Endothelial cell (in vitro differentiated cells): Measurements from ENCODE around the gene ASTN1. TPM values are rescaled to one million over a fixed set of nuclear protein-coding genes. Genes with fewer than 3 reads are reported as not detected.

ENCODE experiments used
- DNase-seq: peaks from one replicate; pipeline ENCODE4 v3.0.0; 2021; ENCODE audit warnings: low spot score
- H3K27ac Mint-ChIP-seq: one replicate; pipeline ENCODE4 v1.8.0; 2021; ENCODE audit warnings: mixed read lengths, inconsistent platforms; ENCODE audit not compliant: unreplicated experiment
- H3K27me3 Mint-ChIP-seq: one replicate; pipeline ENCODE4 v1.8.0; 2021; ENCODE audit warnings: mild to moderate bottlenecking, moderate library complexity, mixed read lengths, inconsistent platforms; ENCODE audit not compliant: unreplicated experiment
- H3K36me3 Mint-ChIP-seq: one replicate; pipeline ENCODE4 v1.8.0; 2021; ENCODE audit warnings: mild to moderate bottlenecking, low read depth, mixed read lengths, inconsistent platforms; ENCODE audit not compliant: unreplicated experiment
- H3K4me1 Mint-ChIP-seq: one replicate; pipeline ENCODE4 v1.8.0; 2021; ENCODE audit warnings: mild to moderate bottlenecking, mixed read lengths, inconsistent platforms; ENCODE audit not compliant: unreplicated experiment
- H3K4me3 Mint-ChIP-seq: one replicate; pipeline ENCODE4 v1.8.0; 2021; ENCODE audit warnings: mild to moderate bottlenecking, mixed read lengths, inconsistent platforms; ENCODE audit not compliant: unreplicated experiment
- H3K9me3 Mint-ChIP-seq: one replicate; pipeline ENCODE4 v1.8.0; 2021; ENCODE audit warnings: mixed read lengths, inconsistent platforms; ENCODE audit not compliant: unreplicated experiment
- total RNA-seq: library from RNA; stranded (reverse); fragmentation: NEBNext Ultra II Directional; extraction: Animal tissue kit (Norgen Biotek cat#: 25700); gene quantifications from one replicate; pipeline ENCODE4 v1.2.1, GENCODE V29; 2021; ENCODE audit not compliant: unreplicated experiment
- TF ChIP-seq, protein P1 (sequence below): fragments of 200-600 bp; sonication (generic); IDR thresholded peaks from one replicate; pipeline ENCODE4 v1.5.0; 2021; ENCODE audit warnings: antibody characterized with exemption; ENCODE audit not compliant: unreplicated experiment

ASTN1 gene
- total RNA-seq, 1 donor from 2014 or later, result 66.6 TPM

DNA sequence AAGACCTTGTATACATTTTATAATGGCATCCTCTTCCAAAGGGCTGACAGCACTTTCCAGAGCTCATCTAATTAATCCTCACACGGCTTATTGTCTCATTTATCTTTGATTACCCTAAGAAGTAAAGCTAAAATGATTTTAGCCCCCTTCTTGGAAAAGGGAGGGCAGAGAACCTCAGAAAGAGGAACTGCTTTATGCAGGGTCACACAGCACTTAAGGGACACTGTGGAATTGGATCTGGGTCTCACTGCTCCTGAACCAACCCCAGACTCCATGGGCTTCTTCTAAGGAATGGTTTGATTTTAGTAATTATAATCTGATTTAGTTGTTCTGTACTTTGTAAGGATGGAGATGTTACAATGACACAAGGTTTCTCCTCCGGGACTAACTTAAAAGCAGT lies 9.5 kb upstream of the ASTN1 start:
- no peak for DNase-seq

DNA sequence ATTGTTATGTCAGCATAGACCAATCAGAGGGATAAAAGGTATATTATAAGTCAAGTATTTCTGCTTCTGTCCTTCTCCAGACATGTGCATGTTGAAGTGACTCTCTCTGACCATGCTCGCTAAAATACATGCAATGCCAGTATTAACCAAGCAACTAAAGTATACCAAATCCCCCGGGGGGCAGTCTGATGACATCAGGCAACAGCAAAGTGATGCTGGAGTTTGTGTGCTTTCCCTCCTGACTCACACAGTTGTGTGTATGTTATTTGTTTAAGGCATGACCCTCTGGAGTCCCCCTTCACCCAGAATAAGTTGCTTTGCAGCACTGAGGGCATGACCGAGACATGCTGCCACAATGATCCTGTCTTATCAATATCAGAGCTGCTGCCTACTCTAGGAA lies 8.4 kb upstream of the ASTN1 start:
- no peaks in the 10 kb centered on the region for H3K9me3 Mint-ChIP-seq

More for the DNA sequence above, 9.5 kb upstream of the ASTN1 start:
- TF ChIP-seq, protein P1, sequence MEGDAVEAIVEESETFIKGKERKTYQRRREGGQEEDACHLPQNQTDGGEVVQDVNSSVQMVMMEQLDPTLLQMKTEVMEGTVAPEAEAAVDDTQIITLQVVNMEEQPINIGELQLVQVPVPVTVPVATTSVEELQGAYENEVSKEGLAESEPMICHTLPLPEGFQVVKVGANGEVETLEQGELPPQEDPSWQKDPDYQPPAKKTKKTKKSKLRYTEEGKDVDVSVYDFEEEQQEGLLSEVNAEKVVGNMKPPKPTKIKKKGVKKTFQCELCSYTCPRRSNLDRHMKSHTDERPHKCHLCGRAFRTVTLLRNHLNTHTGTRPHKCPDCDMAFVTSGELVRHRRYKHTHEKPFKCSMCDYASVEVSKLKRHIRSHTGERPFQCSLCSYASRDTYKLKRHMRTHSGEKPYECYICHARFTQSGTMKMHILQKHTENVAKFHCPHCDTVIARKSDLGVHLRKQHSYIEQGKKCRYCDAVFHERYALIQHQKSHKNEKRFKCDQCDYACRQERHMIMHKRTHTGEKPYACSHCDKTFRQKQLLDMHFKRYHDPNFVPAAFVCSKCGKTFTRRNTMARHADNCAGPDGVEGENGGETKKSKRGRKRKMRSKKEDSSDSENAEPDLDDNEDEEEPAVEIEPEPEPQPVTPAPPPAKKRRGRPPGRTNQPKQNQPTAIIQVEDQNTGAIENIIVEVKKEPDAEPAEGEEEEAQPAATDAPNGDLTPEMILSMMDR, result no peak
- H3K27me3 Mint-ChIP-seq, result peaks cover 12% of the 10 kb centered on the region
- H3K9me3 Mint-ChIP-seq, result no peaks in the 10 kb centered on the region
- no peak overlapping the region for H3K27ac Mint-ChIP-seq
- H3K4me1 Mint-ChIP-seq, result no peaks in the 10 kb centered on the region
- no peak overlapping the region for H3K4me3 Mint-ChIP-seq
- no peaks in the 10 kb centered on the region for H3K36me3 Mint-ChIP-seq

DNA sequence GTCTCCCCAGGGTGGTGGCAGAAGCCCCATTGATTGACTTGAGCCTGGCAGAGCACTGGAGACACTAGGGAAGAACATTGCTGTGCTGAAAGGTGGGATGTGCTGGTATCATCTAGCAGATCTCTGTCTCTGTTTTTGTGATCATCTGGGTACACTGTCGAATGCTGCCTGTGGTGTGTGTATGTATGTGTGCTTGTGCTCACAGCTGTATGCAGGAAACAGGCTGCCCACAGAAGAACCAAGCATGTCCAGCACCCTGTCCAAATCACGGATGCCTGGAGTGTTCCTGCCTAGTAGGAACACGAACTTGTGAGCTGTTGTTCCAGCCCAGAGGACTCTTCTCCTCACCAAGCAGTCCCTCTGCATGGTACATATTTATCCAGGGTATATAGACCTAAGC lies 7.8 kb upstream of the ASTN1 start:
- no peak for DNase-seq
- Mint-ChIP-seq H3K27ac (no peak overlapping the region), H3K9me3 (no peaks in the 10 kb centered on the region), H3K4me3 (no peak overlapping the region), H3K4me1 (no peaks in the 10 kb centered on the region), H3K36me3 (no peaks in the 10 kb centered on the region), H3K27me3 (peaks cover 9% of the 10 kb centered on the region)
- TF ChIP-seq, protein P1, result no peak

More for the DNA sequence above, 8.4 kb upstream of the ASTN1 start:
- no peak overlapping the region for H3K27ac Mint-ChIP-seq
- TF ChIP-seq, protein P1, result no peak
- no peak for DNase-seq
- no peak overlapping the region for H3K4me3 Mint-ChIP-seq
- no peaks in the 10 kb centered on the region for H3K4me1 Mint-ChIP-seq
- no peaks in the 10 kb centered on the region for H3K36me3 Mint-ChIP-seq
- H3K27me3 Mint-ChIP-seq, result peaks cover 10% of the 10 kb centered on the region

DNA sequence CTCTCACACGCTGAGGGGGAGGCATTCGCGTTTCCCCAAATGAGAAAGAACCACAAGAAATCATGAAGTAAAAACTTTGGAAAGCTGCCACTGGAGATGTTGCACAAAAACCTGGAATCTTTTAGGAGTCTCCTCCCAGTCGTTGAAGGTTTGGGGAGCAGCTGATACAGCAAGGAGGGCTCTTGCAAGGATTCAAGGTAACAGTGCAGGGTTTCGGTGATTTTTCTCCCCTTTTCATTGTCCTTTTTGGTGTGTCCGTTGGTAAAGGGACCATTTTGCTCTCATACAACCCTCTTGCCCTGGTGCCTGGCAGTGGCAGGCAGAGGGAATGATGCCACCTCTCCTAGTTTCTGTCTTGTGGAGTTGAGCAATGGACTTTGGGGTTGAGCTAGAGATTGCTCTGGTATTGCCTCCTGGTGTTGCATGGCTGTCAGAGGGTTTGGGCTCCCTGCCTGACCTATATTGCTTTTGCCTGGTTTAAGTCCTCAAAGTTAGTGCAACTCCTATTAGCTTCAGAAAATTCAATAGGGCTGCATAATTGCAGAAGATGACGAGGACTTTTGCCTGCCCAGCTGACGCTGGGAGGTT lies 7.1 kb upstream of the ASTN1 start:
- Mint-ChIP-seq H3K36me3 (no peaks in the 10 kb centered on the region), H3K9me3 (no peaks in the 10 kb centered on the region), H3K27me3 (peaks cover 9% of the 10 kb centered on the region), H3K27ac (no peak overlapping the region), H3K4me1 (no peaks in the 10 kb centered on the region), H3K4me3 (no peak overlapping the region)
- no peak for DNase-seq
- TF ChIP-seq, protein P1, result no peak

DNA sequence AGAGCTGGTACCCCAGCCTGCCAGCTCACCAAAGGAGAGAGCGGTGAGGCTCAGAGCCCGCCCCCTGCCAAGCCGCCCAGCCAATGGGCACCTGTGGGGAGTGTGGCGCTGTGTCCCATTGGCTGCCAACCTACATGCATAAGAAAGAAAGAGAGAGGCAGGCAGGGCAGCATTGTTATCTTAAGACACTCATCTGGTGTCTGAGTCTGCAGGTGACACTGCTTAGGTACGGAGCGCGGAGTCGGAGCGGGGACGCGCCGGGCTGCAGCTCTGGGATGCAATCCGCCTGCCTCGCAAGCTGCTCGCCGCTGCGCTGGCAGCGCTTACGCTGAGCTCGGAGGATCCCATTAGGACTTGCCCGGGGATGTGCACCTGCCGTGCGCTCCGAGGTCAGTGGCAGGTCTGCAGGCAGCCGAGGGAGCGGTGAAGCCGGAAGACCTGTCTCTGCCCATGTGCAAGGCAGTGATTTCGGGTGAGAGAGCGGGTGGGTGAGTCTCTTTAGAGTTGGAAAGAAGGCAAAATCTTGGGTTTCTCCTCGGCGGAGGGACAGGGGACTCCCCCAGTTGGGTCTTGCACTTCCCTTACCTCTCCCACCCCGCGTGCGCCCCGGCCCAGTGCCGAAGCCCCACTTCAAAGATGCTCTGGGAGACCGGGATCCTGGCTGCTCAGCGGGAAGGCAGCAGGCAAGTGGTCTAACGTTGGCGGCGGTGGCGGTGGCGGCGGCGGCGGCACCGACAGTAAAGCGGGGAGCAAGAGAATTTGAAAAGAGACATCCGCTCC lies 6.4 kb upstream of the ASTN1 start, which contains the start of gene BRINP2:
TSS of gene BRINP2 (plus strand) at position 203 of the 780 bp plus-strand sequence. CDS start 58,919 bp downstream, outside the sequence.
- Mint-ChIP-seq H3K4me1 (no peaks in the 10 kb centered on the region), H3K27ac (no peak within 1 kb of the TSS), H3K9me3 (no peaks in the 10 kb centered on the region), H3K27me3 (peaks cover 7% of the 10 kb centered on the region), H3K36me3 (no peaks in the 10 kb centered on the region), H3K4me3 (no peak within 1 kb of the TSS)
- TF ChIP-seq, protein P1, result no peak
- DNase-seq, result peak; percentile 78
